ENCODE results near the gene EYA2.

- TF ChIP-seq, protein P1, sequence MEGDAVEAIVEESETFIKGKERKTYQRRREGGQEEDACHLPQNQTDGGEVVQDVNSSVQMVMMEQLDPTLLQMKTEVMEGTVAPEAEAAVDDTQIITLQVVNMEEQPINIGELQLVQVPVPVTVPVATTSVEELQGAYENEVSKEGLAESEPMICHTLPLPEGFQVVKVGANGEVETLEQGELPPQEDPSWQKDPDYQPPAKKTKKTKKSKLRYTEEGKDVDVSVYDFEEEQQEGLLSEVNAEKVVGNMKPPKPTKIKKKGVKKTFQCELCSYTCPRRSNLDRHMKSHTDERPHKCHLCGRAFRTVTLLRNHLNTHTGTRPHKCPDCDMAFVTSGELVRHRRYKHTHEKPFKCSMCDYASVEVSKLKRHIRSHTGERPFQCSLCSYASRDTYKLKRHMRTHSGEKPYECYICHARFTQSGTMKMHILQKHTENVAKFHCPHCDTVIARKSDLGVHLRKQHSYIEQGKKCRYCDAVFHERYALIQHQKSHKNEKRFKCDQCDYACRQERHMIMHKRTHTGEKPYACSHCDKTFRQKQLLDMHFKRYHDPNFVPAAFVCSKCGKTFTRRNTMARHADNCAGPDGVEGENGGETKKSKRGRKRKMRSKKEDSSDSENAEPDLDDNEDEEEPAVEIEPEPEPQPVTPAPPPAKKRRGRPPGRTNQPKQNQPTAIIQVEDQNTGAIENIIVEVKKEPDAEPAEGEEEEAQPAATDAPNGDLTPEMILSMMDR (optimal IDR thresholded peaks at IDR 0.05 in 1 of 3, IDR thresholded peaks at IDR 0.05 in 1 of 3, conservative IDR thresholded peaks at IDR 0.05 in 1 of 3; ENCODE audit: extremely low read depth in 1 of 3, insufficient read depth in 2 of 3, low read length in 3 of 3) = no peak
- TF ChIP-seq EZH2 (IDR thresholded peaks at IDR 0.05; ENCODE audit: low read length) = no peak
Measured at GRCh38 chr20:46974669-46975434, 80.2 kb downstream of the EYA2 start.
